NB4 (cell line): ENCODE measurements around the gene AKR1C1.
A peak's percentile ranks its signal among the peaks of the same experiment; 100 is the strongest.
"Not testable (repeated sequence)": the region's sequence is repeated elsewhere in the genome, so short reads cannot be mapped to it uniquely, and the experiment has no call there.

Experiments
- DNase-seq: peaks from one replicate; pipeline ENCODE4 v3.0.0; 2010; ENCODE audit warnings: low read depth
- H3K4me3 ChIP-seq: one replicate; pipeline ENCODE4 v1.5.1; 2011; ENCODE audit warnings: mild to moderate bottlenecking, low read depth, low read length, moderate library complexity
- CTCF ChIP-seq: IDR thresholded peaks from one replicate; pipeline ENCODE4 v1.5.1; 2012; ENCODE audit warnings: low read depth, low read length
- MAX ChIP-seq: IDR thresholded peaks from 2 replicates; pipeline ENCODE4 v1.6.1; 2011; ENCODE audit warnings: low read depth, low read length
- MYC ChIP-seq: IDR thresholded peaks from 2 replicates; pipeline ENCODE4 v1.6.1; 2011; ENCODE audit warnings: low read depth, low read length
- POLR2A ChIP-seq: IDR thresholded peaks from 2 replicates; pipeline ENCODE4 v1.6.1; 2011; ENCODE audit warnings: mild to moderate bottlenecking; ENCODE audit not compliant: insufficient read length; ENCODE audit errors: extremely low read depth

The AKR1C1 gene

GRCh38 chr10:5013385-5013784 is 50.2 kb downstream of the AKR1C1 start:
- no peak overlapping the region for H3K4me3 ChIP-seq
- no peak for DNase-seq
- TF ChIP-seq POLR2A: no peak

GRCh38 chr10:5014200-5014910 is 51.1 kb downstream of the AKR1C1 start:
- not testable (repeated sequence) for H3K4me3 ChIP-seq, DNase-seq

GRCh38 chr10:5014936-5015335 is 51.7 kb downstream of the AKR1C1 start:
- DNase-seq: peak; percentile 2
- TF ChIP-seq MYC (no peak), POLR2A (no peak), MAX (no peak), CTCF (no peak)
- no peak overlapping the region for H3K4me3 ChIP-seq

- H3K4me3 ChIP-seq: no peak overlapping the region
- no peak for DNase-seq
- no peak for TF ChIP-seq CTCF
- TF ChIP-seq MYC: no peak
Observed at GRCh38 chr10:5018134-5018533, 54.9 kb downstream of the AKR1C1 start.

GRCh38 chr10:5018671-5019277 is 55.6 kb downstream of the AKR1C1 start:
- not testable (repeated sequence) for H3K4me3 ChIP-seq, DNase-seq

- not testable (repeated sequence) for DNase-seq, H3K4me3 ChIP-seq
Observed at GRCh38 chr10:5019770-5020612, 56.8 kb downstream of the AKR1C1 start.

- H3K4me3 ChIP-seq, DNase-seq: not testable (repeated sequence)
Observed at GRCh38 chr10:5021624-5022290, 58.5 kb downstream of the AKR1C1 start.

GRCh38 chr10:5023177-5023805 is 60.1 kb downstream of the AKR1C1 start:
- no peak for DNase-seq
- TF ChIP-seq MAX: no peak
- H3K4me3 ChIP-seq: no peak overlapping the region

GRCh38 chr10:5025461-5025881 is 62.3 kb downstream of the AKR1C1 start:
- H3K4me3 ChIP-seq, DNase-seq: not testable (repeated sequence)
